ENCODE data around the gene RANBP3L.

GRCh38 chr5:36239370-36240293 lies 62.1 kb downstream of the RANBP3L start:
- TF ChIP-seq POLR2A (IDR thresholded peaks at IDR 0.05) (no peak), CTCF (IDR thresholded peaks at IDR 0.05) (no peak)

All from uterus (tissue), 2 donors.